SH-SY5Y (cell line): ENCODE data around the gene TMEM131.

Experiments
- GATA2 ChIP-seq: IDR thresholded peaks from 2 replicates; pipeline ENCODE4 v1.6.1; 2011; ENCODE audit warnings: mild to moderate bottlenecking, low read depth, low read length
- GATA3 ChIP-seq: IDR thresholded peaks from 2 replicates; pipeline ENCODE4 v1.6.1; 2011; ENCODE audit warnings: low read depth, mild to moderate bottlenecking, low read length, moderate library complexity

DNA sequence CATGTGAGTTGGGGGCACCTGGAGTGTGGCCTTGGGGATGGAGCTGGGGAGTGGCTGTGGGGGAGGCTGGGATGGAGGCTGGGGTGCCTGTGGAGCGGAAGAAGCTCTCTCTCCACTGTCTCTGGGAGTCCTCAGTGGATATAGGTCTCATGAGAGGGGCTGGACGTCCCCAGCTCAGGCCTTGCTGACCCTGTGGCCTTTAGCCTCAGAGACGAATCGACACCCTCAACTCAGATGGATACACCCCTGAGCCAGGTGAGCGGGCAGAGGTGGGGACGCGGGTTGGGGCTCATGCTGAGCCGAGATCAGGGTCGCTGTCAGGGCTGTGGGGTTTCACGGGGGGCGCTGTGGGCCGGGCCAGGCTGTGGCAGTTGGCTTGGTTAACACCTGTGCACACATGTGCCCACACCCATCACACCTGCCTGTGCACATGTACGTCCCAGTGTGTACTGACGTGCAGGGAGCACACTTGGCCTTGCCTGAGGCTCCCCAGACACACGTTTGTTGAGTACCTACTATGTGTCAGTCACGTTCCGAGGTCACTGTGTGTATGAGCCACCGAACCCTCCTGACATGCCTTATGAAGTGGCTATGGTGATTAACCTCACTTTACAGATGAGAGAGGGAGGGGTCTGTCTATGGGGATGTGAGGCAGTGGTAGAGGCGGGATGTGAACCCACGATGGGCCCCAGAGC lies 262.3 kb downstream of the TMEM131 start:
- TF ChIP-seq GATA3 (no peak), GATA2 (no peak)
